ENCODE results near the gene MEX3A.

DNA sequence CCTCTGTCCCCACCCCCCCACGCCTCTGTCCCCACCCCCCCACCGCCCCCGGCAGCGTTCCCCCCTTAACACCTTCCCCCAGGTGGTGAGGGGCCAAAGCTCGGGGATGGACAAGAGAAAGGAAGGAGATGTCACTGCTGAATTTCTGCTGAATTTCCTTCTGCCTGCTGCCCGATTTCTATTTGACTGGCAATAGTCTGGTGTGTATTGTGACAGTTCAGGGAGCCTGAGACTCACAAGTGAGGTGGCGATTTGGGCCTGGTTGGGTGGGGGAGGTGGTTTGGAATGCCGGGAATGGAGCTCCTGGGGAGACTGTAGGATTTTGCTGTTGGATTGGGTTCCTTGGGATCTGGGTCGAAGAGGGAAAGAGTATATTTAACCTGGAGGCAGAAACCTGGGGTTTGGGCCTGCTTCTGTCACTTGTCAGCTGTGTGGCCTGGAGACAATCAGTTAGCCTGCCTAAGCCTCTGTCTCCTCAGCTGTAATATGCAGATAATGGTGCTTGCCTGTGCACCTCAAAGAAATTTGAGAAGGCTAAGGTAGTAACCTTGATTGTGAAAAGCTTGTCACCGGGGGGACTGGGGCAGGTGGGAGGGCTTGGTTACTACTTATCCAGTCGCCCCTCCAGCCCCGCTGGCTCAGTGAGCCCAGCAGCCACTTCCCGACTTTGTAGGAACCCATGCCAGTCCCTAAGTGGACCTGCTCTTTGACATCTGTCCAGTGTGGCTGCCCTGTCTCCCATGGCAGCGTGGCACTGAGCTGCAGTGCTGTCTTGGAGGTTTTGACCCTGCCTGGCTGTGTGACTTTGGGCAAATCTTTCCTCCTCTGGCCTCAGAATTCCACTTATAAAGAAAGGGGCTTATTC lies 24.6 kb upstream of the MEX3A start:
- TF ChIP-seq, protein P1, sequence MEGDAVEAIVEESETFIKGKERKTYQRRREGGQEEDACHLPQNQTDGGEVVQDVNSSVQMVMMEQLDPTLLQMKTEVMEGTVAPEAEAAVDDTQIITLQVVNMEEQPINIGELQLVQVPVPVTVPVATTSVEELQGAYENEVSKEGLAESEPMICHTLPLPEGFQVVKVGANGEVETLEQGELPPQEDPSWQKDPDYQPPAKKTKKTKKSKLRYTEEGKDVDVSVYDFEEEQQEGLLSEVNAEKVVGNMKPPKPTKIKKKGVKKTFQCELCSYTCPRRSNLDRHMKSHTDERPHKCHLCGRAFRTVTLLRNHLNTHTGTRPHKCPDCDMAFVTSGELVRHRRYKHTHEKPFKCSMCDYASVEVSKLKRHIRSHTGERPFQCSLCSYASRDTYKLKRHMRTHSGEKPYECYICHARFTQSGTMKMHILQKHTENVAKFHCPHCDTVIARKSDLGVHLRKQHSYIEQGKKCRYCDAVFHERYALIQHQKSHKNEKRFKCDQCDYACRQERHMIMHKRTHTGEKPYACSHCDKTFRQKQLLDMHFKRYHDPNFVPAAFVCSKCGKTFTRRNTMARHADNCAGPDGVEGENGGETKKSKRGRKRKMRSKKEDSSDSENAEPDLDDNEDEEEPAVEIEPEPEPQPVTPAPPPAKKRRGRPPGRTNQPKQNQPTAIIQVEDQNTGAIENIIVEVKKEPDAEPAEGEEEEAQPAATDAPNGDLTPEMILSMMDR (conservative IDR thresholded peaks at IDR 0.05; ENCODE audit: low read length): no peak
- TF ChIP-seq EZH2phosphoT487 (IDR thresholded peaks at IDR 0.05; ENCODE audit: borderline replicate concordance, low read depth, low read length): no peak

Data from OCI-LY7 (cell line).